CMK (cell line): Measurements from ENCODE around the gene USPL1.

ENCODE experiments used
- DNase-seq: peaks from one replicate; pipeline ENCODE4 v3.0.0-alpha.2; 2010; ENCODE audit warnings: low read depth

The USPL1 gene

DNA sequence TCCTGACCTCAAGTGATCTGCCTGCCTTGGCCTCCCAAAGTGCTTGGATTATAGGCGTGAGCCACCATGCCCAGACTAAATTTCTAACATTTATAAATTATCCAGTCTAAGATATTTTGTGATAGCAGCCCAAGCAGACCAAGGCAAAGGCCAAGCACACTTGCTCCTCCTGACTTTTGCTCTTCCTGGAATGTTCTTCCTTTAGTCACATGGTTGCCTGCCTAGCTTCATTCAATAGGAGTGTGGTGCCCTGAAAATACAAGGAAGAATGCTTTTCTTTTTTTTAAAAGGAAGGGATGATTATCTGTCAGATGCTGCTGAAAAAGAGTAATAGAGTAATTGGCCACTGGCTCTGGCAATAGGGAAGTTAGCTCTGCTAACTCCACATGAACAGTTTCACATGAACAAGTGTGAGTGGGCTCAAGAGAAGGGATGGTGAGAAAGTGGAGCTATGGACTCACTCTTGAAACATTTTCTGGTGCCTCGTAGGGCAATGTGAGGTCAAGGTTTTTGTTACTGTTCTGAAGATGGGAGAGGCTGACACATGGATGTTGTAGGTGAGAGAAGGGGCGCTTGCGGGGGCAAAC is 47.1 kb downstream of the USPL1 start:
- DNase-seq, result no peak

GRCh38 chr13:30665638-30666037 is 47.9 kb downstream of the USPL1 start:
- DNase-seq, result peak; percentile 36

DNA sequence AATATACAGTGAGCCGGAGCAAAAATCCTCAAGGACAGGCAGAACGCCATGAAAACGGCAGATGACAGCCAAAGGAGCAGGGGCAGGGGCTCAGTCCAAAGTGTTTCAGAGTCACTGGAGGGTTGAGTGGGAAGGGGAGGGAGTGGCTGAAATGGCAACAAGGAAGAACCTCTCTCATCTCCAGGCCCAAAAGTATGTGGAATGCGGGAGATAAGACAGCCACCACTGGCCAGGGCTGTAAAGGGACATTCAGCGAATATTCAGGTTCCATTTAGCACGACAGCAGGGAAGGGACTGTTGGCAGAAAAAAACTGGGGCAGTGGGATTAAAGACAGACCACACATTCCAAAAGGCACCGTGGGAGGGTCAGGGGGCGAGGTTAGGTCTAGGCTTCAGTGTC is 48.4 kb downstream of the USPL1 start:
- DNase-seq, result no peak

- DNase-seq, result no peak
Measured at GRCh38 chr13:30667014-30667413, 49.3 kb downstream of the USPL1 start.

DNA sequence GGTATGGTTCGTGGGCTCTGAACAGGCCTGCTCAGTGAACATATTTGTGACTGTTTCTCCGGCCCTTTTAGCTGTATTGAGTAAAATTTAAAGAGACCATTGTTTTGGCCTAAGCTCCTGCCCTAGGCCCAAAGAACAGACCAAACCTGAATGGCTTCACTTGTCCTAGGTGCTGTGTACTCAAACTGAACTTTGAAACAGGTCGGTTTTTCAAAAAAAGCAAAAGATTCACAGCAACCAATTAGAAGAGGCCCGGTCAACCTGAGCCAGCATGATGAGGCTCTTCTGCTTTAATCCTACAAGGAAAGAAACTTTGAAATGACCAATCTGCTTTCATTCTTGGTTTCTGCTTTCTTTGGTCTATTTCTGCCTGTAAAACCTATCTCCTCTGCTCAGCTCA is 50.6 kb downstream of the USPL1 start:
- DNase-seq, result no peak

DNA sequence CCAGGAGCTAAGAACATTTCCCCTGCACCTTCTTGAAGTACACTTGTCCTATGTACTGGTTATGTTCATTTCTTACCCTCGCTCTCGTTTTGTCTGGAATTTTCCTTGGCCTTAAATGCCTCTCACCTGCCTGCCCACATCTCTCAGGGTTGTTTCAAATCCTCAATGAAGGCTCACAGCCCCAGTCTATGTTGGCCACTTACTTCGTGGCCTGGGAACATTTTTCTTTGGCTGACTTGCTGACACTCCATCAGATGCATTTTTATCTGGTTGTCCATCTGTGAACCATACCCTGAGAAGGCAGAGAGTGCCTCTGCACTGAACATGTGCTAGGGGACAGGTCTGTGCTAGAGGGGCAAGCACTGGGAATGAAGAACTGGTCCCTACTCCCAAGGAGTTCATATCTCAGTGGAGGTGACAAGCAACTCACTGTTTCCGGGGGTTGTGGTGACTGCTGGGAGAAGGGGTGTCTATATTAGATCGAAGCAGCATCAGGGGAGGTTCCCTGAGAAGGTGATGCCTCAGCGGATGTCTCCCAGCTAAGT is 53.6 kb downstream of the USPL1 start:
- no peak for DNase-seq

- peak; percentile 44 for DNase-seq
Measured at GRCh38 chr13:30673669-30674521, 56.2 kb downstream of the USPL1 start.

DNA sequence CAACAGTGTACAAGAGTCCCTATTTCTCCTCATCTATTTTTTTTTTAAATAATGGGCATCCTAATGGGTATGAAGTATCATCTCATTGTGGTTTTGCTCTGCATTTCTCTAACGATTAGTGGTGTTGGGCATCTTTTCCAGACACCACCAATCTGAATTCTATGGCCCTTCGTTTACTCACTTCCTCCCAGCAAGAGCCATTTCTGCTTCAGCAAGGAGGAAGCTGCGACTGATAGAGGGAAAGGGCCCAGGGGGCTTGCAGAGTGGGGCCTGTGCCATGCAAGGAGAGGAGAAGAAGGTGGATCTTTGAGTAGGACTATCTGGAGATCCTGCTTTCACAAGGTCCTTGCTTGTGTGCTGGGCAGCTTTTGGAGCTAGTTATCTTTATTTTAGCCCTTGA is 58.0 kb downstream of the USPL1 start:
- DNase-seq, result no peak

DNA sequence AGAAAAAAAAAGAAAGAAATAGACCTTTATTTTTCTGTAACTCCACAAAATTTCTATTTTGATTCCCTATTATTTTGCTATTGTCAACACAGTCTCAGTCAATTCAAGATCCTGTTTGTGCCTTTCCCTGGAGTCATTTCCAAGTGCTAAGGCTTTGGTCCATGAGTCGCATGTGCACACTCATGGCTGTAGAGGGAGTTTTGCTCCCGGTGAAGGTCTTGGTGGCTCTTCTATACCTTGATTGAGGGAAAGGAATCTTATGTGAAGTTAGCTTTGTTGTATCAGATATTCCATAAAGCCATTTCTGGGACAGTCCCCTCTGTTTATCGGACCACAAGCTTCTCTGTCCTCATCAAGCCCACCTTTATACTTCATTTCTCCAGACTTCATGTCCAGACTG is 59.0 kb downstream of the USPL1 start:
- DNase-seq, result no peak

- no peak for DNase-seq
Measured at GRCh38 chr13:30679483-30680330, 62.0 kb downstream of the USPL1 start.

- no peak for DNase-seq
Measured at GRCh38 chr13:30681843-30682242, 64.1 kb downstream of the USPL1 start.

GRCh38 chr13:30685320-30685859 is 67.7 kb downstream of the USPL1 start:
- no peak for DNase-seq

GRCh38 chr13:30685987-30686386 is 68.3 kb downstream of the USPL1 start:
- no peak for DNase-seq

GRCh38 chr13:30687601-30688000 is 69.9 kb downstream of the USPL1 start:
- no peak for DNase-seq

DNA sequence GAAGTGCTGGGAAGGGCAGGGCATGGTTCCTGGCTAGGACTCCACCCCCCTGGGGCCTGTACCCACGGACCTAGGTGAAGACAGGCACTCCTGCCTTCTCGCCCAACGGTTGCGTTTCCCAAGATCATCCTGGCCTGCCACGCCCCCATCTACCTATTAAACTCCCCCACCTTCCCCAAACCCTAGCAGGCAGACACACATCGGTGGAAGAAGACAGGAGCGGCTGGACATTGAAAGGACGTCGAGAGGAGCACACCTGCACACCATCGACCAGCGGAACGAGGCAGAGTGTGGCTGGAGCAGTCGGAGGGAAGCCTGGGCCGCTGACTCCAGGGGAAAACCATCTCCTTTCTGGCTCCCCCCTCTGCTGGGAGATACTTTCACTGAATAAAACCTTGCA is 72.0 kb downstream of the USPL1 start:
- DNase-seq, result no peak

- DNase-seq, result no peak
Measured at GRCh38 chr13:30690282-30691188, 72.8 kb downstream of the USPL1 start.

DNA sequence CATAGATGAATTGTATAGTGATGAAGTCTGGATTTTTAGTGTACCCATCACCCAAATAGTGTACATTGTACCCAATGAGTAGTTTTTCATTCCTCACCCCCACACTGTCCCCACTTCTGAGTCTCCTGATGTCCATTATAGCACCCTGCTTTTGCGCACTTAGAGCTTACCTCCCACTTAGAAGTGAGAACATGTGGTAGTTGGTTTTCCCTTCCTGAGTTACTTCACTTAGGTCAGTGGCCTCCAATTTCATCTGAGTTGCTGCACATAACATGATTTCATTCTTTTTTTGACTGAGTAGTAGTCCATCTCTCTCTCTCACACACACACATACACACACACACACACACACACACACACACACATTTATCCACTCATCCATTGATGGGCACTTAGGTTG is 74.4 kb downstream of the USPL1 start:
- no peak for DNase-seq

DNA sequence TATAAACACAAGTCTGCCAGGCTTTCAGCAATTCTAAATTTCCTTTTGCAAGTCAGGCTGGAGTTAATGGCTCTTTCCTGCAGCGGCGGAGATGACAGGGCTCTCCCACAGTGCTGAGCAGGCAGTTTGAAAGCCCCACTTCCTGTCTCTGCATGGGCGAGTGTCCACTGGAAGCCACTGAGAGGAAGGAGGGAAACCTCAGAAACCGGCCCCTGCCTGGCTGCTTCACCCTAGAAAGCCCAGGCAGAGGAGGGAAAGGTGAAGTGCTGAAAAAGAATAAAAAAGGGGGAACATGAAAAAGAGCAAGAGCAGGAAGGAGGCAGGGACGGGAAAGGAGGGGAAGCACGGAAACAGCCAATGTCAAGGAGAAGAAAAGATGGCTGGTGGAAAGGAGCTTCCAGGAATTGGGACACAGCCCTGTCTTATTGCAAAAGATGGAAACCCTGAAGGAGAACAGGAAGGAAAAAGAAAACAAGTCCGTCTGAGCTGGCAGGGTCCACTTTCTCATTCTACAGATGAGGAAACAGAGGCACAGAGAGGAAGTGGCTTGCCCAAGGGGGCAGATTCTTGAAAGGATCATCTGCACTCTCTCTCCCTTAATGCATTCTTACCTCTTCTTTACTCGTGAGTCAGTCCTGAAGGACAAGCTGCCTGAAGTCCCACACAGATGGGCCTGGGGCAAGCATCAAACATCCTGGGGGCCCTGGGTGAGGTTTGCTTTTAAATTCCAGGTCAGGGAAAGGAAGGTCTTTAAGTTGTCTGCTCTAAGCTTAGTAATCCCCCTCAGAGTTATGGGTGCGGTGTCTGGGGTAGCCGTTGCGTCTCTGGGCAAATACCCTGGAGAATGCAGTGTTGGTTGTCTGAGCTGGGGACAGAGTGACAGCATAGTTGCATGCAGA is 78.8 kb downstream of the USPL1 start:
- no peak for DNase-seq

GRCh38 chr13:30697177-30697953 is 79.6 kb downstream of the USPL1 start:
- DNase-seq, result no peak
